Transverse colon (tissue), 4 donors: ENCODE results near the gene SPEF2. TPM values are rescaled to one million over a fixed set of nuclear protein-coding genes. Genes with fewer than 3 reads are reported as not detected.

ENCODE experiments used
- DNase-seq: peaks from one replicate; pipeline ENCODE4 v3.0.0-alpha.2; 2019
- H3K27ac ChIP-seq, 4 donors: fragments of 200-600 bp; sonication (generic); 2 replicates each; pipeline ENCODE4 v1.5.1; 2016 to 2018; ENCODE audit warnings: inconsistent platforms in 4 of 4
- H3K27me3 ChIP-seq: fragments of 200-600 bp; sonication (generic); 2 replicates; pipeline ENCODE4 v1.5.1; 2017; ENCODE audit warnings: inconsistent platforms
- H3K36me3 ChIP-seq, 4 donors: fragments of 200-600 bp; sonication (generic); 2 replicates each; pipeline ENCODE4 v1.5.1; 2017 to 2019; ENCODE audit warnings: inconsistent platforms in 4 of 4
- H3K4me1 ChIP-seq, 4 donors: fragments of 200-600 bp; sonication (generic); 2 replicates each; pipeline ENCODE4 v1.5.1; 2017 to 2020; ENCODE audit warnings: inconsistent platforms in 4 of 4
- H3K4me3 ChIP-seq, 4 donors: fragments of 200-600 bp; sonication (generic); 1 replicate in 1 of 4; 2 replicates in 3 of 4; pipeline versions ENCODE4 v1.5.1 to v1.6.1; 2017 to 2019; ENCODE audit warnings: inconsistent platforms in 4 of 4
- H3K9me3 ChIP-seq, 2 donors: fragments of 200-600 bp; sonication (generic); 2 replicates each; pipeline ENCODE4 v1.5.1; 2017 to 2019; ENCODE audit warnings: inconsistent platforms in 2 of 2
- EP300 ChIP-seq: sonication (generic); formaldehyde crosslinking; IDR thresholded peaks from one replicate; pipeline ENCODE4 v1.6.1; 2017; ENCODE audit warnings: antibody characterized with exemption, low read depth
- POLR2A ChIP-seq: fragments of 450-650 bp; IDR thresholded peaks from one replicate; pipeline ENCODE4 v1.6.1; 2016; ENCODE audit warnings: antibody characterized with exemption, mild to moderate bottlenecking, moderate library complexity
- POLR2AphosphoS5 ChIP-seq, 3 donors: sonication (generic); formaldehyde crosslinking; IDR thresholded peaks; one replicate each; pipeline ENCODE4 v1.6.1; 2016; ENCODE audit warnings: antibody characterized with exemption in 3 of 3
- WGBS, 2 donors: methylation state at CpG; one replicate each; pipeline ENCODE4 v1.1.5; 2018; ENCODE audit warnings: low coverage in 1 of 2; 5-methylcytosine and 5-hydroxymethylcytosine counted together
- in situ Hi-C, 4 donors: fragments of 200-750 bp; cut with MboI; loops; one replicate each; pipeline versions ENCODE4 v1.15.0 to v1.15.1; 2017; ENCODE audit warnings: low sequenced_read_pairs in 3 of 4, low pct_ligation_motif_present in 1 of 4, low pct_unique_long_range_greater_than_20kb in 1 of 4
- intact Hi-C: fragments of 100-400 bp; cut with DNase I; formaldehyde crosslinking; loops from one replicate; pipeline ENCODE4 v1.15.1; 2023; ENCODE audit warnings: low total_unique reads
- total RNA-seq, 4 donors: library from RNA; depleted of rRNA; stranded (reverse); fragments of >200 nt; gene quantifications; one replicate each; pipeline ENCODE4 v1.1.0, GENCODE V29; 2016
- TF ChIP-seq, protein P1 (sequence below), 5 experiments: fragments of 200-600 bp in 3 of 5; fragments of 450-650 bp in 2 of 5; sonication (generic) in 3 of 5; IDR thresholded peaks; 1 replicate in 2 of 5; 2 replicates in 3 of 5; pipeline ENCODE4 v1.5.1; 2016 to 2017; ENCODE audit warnings: antibody characterized with exemption in 5 of 5, inconsistent platforms in 3 of 5, mild to moderate bottlenecking in 2 of 5, moderate library complexity in 1 of 5

The SPEF2 gene
- total RNA-seq, 4 donors from 2014 or later: 2.4 to 9.4 (median 5.1) TPM; not detected in 1

GRCh38 chr5:35794684-35795375 is 177.2 kb downstream of the SPEF2 start:
- WGBS, 2 donors: 76 to 84% methylated on average over 6 to 8 of the region's 8 CpGs
- Histone ChIP-seq H3K36me3 (no peaks in the 10 kb centered on the region), H3K4me1 (peaks cover 0 to 3% (median 0%) of the 10 kb centered on the region in 4 donors), H3K4me3 (no peak overlapping the region), H3K9me3 (no peaks in the 10 kb centered on the region), H3K27me3 (no peaks in the 10 kb centered on the region), H3K27ac (no peak overlapping the region)
- DNase-seq: no peak
- TF ChIP-seq POLR2A (no peak), EP300 (no peak), POLR2AphosphoS5 (IDR thresholded peaks at IDR 0.05) (no peak)
- TF ChIP-seq, protein P1, sequence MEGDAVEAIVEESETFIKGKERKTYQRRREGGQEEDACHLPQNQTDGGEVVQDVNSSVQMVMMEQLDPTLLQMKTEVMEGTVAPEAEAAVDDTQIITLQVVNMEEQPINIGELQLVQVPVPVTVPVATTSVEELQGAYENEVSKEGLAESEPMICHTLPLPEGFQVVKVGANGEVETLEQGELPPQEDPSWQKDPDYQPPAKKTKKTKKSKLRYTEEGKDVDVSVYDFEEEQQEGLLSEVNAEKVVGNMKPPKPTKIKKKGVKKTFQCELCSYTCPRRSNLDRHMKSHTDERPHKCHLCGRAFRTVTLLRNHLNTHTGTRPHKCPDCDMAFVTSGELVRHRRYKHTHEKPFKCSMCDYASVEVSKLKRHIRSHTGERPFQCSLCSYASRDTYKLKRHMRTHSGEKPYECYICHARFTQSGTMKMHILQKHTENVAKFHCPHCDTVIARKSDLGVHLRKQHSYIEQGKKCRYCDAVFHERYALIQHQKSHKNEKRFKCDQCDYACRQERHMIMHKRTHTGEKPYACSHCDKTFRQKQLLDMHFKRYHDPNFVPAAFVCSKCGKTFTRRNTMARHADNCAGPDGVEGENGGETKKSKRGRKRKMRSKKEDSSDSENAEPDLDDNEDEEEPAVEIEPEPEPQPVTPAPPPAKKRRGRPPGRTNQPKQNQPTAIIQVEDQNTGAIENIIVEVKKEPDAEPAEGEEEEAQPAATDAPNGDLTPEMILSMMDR (IDR thresholded peaks at IDR 0.05): no peak
- in situ Hi-C loops: no loop called here
- intact Hi-C loops: no loop called here

GRCh38 chr5:35799181-35799580 is 181.5 kb downstream of the SPEF2 start:
- no peak for TF ChIP-seq POLR2AphosphoS5 (IDR thresholded peaks at IDR 0.05)
- Histone ChIP-seq H3K27me3 (no peaks in the 10 kb centered on the region), H3K4me1 (peaks cover 0 to 6% (median 0%) of the 10 kb centered on the region in 4 donors), H3K27ac (no peak overlapping the region), H3K9me3 (no peaks in the 10 kb centered on the region), H3K4me3 (no peak overlapping the region), H3K36me3 (no peaks in the 10 kb centered on the region)
- in situ Hi-C loops: no loop called here
- DNase-seq: no peak
- intact Hi-C loops: no loop called here

DNA sequence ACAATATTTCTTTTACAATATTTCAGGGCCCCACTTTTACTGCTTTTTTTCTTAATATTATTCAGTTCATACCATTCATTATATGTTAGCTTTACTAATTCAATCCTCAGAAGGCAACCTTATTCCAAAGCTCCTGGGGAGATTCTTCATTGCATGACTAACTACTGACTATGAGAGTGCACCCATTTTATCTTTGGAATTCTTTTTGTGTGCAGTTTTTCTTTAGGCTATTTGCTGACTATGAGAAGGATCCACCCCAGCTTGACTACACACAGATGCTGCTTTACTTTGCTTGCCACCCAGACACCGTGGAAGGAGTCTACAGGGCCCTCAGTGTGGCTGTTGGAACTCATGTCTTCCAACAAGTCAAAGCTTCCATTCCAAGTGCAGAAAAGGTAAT is 182.1 kb downstream of the SPEF2 start:
- no peaks in the 10 kb centered on the region for H3K27me3 ChIP-seq
- no peaks in the 10 kb centered on the region for H3K9me3 ChIP-seq
- H3K4me3 ChIP-seq: no peak overlapping the region
- no peak overlapping the region for H3K27ac ChIP-seq
- no peaks in the 10 kb centered on the region for H3K36me3 ChIP-seq
- in situ Hi-C loops (no loop called here), intact Hi-C loops (no loop called here)
- WGBS, 2 donors: 88 to 100% methylated on average over 1 of the region's 1 CpG
- peaks cover 0 to 6% (median 0%) of the 10 kb centered on the region in 4 donors for H3K4me1 ChIP-seq
- DNase-seq: no peak
- TF ChIP-seq EP300: no peak

- Histone ChIP-seq H3K9me3 (no peaks in the 10 kb centered on the region), H3K36me3 (no peaks in the 10 kb centered on the region), H3K4me3 (no peak overlapping the region), H3K27ac (no peak overlapping the region), H3K4me1 (peaks cover 0 to 6% (median 0%) of the 10 kb centered on the region in 4 donors), H3K27me3 (no peaks in the 10 kb centered on the region)
- 46% methylated on average over 4 of the region's 4 CpGs; no CpG with 5 or more reads in 1 of the 2 donors for WGBS, 2 donors
- in situ Hi-C loops: no loop called here
- no peak for DNase-seq
- no peak for TF ChIP-seq POLR2A
- intact Hi-C loops: no loop called here
Measured at GRCh38 chr5:35803191-35803651, 185.6 kb downstream of the SPEF2 start.

DNA sequence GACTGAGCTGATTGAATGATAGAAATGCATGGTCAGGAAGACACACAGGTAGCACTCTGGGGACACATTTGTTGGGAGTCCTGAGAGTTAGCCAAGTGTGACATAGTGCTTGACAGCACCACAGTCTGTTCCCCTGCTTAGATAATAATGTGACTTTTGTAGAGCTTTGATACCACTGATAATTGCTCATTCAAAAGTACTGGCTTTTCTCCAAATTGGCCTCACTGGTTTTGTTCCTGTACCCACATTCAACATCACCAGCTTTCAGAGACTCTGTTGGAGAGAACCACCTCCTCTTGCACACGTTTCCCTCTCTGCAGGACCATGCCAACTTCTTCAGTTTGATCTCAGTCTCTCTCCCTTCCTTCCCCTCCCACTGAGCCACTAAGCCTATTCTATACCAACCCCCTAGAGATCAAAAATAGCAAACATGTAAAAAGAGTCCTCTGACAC is 186.6 kb downstream of the SPEF2 start:
- 37% methylated on average over 1 of the region's 1 CpG; no CpG with 5 or more reads in 1 of the 2 donors for WGBS, 2 donors
- H3K36me3 ChIP-seq: no peaks in the 10 kb centered on the region
- DNase-seq: no peak
- in situ Hi-C loops: no loop called here
- H3K27ac ChIP-seq: no peak overlapping the region
- H3K4me1 ChIP-seq: peaks cover 0 to 6% (median 0%) of the 10 kb centered on the region in 4 donors
- TF ChIP-seq POLR2AphosphoS5 (IDR thresholded peaks at IDR 0.05): no peak
- TF ChIP-seq EP300: no peak
- TF ChIP-seq, protein P1 (IDR thresholded peaks at IDR 0.05): no peak
- TF ChIP-seq POLR2A: no peak
- no peaks in the 10 kb centered on the region for H3K27me3 ChIP-seq
- intact Hi-C loops: no loop called here
- H3K9me3 ChIP-seq: no peaks in the 10 kb centered on the region
- no peak overlapping the region for H3K4me3 ChIP-seq
